Measurements from ENCODE around the gene SRSF3. TPM values are rescaled to one million over a fixed set of nuclear protein-coding genes. Genes with fewer than 3 reads are reported as not detected.
"Not testable (repeated sequence)": the region's sequence is repeated elsewhere in the genome, so short reads cannot be mapped to it uniquely, and the experiment has no call there.

Gene SRSF3
- total RNA-seq, 1 donor from 2014 or later: 455 TPM

GRCh38 chr6:36570264-36570663 is 23.9 kb upstream of the SRSF3 start:
- H3K36me3 Mint-ChIP-seq: no peaks in the 10 kb centered on the region
- no peaks in the 10 kb centered on the region for H3K4me1 Mint-ChIP-seq (ENCODE audit: unreplicated experiment)
- no peak for TF ChIP-seq CTCF (conservative IDR thresholded peaks at IDR 0.05)
- no peak overlapping the region for H3K27ac Mint-ChIP-seq
- DNase-seq (ENCODE audit: extremely low spot score, unreplicated experiment): no peak
- H3K9me3 Mint-ChIP-seq: no peaks in the 10 kb centered on the region
- no peaks in the 10 kb centered on the region for H3K27me3 Mint-ChIP-seq
- H3K4me3 Mint-ChIP-seq: no peak overlapping the region

GRCh38 chr6:36571122-36572043 is 22.8 kb upstream of the SRSF3 start:
- Mint-ChIP-seq H3K36me3 (no peaks in the 10 kb centered on the region), H3K4me1 (ENCODE audit: unreplicated experiment) (no peaks in the 10 kb centered on the region), H3K27ac (no peak overlapping the region), H3K9me3 (no peaks in the 10 kb centered on the region), H3K4me3 (no peak overlapping the region), H3K27me3 (no peaks in the 10 kb centered on the region)
- DNase-seq (ENCODE audit: extremely low spot score, unreplicated experiment): no peak
- no peak for TF ChIP-seq CTCF (conservative IDR thresholded peaks at IDR 0.05)

- not testable (repeated sequence) for H3K4me3 Mint-ChIP-seq; H3K27me3 Mint-ChIP-seq; H3K36me3 Mint-ChIP-seq; DNase-seq (ENCODE audit: extremely low spot score, unreplicated experiment); H3K27ac Mint-ChIP-seq; H3K4me1 Mint-ChIP-seq (ENCODE audit: unreplicated experiment); H3K9me3 Mint-ChIP-seq
These were observed 21.5 kb upstream of the SRSF3 start for GRCh38 chr6:36572353-36573311.

GRCh38 chr6:36574679-36575078 is 19.5 kb upstream of the SRSF3 start:
- DNase-seq (ENCODE audit: extremely low spot score, unreplicated experiment): no peak
- no peaks in the 10 kb centered on the region for H3K9me3 Mint-ChIP-seq
- no peaks in the 10 kb centered on the region for H3K27me3 Mint-ChIP-seq
- no peak overlapping the region for H3K4me3 Mint-ChIP-seq
- no peak for TF ChIP-seq CTCF (conservative IDR thresholded peaks at IDR 0.05)
- no peak overlapping the region for H3K27ac Mint-ChIP-seq
- H3K4me1 Mint-ChIP-seq (ENCODE audit: unreplicated experiment): peaks cover 14% of the 10 kb centered on the region
- no peaks in the 10 kb centered on the region for H3K36me3 Mint-ChIP-seq

GRCh38 chr6:36576578-36576977 is 17.6 kb upstream of the SRSF3 start:
- peak overlapping the region; percentile 93 for H3K27ac Mint-ChIP-seq
- TF ChIP-seq CTCF (conservative IDR thresholded peaks at IDR 0.05): no peak
- H3K9me3 Mint-ChIP-seq: no peaks in the 10 kb centered on the region

More at GRCh38 chr6:36576578-36576977, 17.6 kb upstream of the SRSF3 start:
- Mint-ChIP-seq H3K4me1 (ENCODE audit: unreplicated experiment) (peaks cover 17% of the 10 kb centered on the region), H3K4me3 (no peak overlapping the region), H3K27me3 (no peaks in the 10 kb centered on the region), H3K36me3 (no peaks in the 10 kb centered on the region)
- DNase-seq (ENCODE audit: extremely low spot score, unreplicated experiment): no peak

Data from type B pancreatic cell (in vitro differentiated cells).